ENCODE data around the gene INPP5A.

The INPP5A gene

DNA sequence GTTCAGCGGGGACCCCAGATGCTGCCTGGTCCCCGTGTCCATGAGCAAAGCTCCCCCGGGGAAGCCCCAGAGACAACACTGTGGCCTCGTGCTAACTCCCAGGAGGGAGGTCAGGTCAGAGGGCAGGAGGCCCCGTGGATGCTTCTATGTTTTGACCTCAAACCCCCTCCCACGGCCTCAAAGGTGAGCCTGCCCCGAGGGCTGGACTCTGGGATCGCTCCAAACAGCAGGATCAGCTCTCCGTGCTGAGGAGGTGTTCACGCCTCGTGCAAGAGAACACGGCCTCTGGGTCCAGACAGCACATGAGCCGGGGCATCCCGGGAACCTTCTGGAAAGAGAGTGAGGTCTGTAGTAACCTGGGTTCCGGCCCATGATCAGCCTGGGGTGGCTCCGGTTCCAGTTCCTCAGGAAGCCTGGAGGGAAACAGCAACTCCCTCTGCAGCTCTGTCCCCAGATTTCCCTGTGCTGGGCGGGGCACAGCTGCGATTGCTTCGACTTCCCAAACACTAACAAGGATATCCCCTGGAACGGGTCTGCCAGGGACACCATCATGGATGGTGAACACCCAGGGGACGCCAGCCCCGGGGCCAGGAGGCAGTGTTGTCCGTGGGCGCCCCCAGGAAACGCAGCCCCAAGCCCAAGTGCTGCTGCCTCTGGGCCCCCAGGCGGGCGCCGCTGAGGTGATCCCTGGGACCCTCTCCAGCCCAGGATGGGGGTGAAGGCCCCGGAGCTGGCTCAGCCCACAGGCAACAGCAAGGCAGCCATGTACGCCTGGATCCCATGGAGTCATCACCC, 18.0 kb upstream of the INPP5A start:
- no peak for DNase-seq

DNA sequence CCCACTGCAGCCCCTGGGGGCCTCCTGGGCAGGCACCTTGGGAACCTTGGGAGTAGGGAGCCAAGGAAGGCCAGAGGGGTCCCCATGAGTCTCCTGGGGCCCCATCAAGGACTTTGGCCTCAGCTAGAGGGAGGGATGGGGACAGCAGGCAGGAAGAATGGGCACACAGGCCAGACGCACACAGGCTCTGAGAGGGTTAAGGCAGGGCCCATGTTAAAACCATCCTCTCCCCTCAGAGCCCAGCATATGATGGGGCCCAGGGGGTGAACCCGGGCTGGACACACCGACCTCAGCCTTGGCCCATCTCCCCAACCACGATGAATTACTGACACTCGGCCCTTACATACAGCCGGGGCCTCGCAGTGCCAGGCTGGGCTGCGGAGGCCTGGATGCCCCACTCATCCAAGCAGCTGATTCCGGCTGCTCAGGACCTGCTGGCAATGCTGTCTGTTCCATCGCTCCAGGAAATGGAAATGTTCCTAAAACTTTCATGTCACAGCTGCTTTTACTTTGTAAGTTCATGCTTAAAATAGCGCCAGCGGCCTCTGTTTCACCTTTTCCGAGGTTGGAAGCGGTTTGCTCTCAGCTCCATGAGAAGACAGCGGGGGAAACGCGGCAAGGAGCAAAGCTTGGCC, 17.3 kb upstream of the INPP5A start:
- no peak for DNase-seq

DNA sequence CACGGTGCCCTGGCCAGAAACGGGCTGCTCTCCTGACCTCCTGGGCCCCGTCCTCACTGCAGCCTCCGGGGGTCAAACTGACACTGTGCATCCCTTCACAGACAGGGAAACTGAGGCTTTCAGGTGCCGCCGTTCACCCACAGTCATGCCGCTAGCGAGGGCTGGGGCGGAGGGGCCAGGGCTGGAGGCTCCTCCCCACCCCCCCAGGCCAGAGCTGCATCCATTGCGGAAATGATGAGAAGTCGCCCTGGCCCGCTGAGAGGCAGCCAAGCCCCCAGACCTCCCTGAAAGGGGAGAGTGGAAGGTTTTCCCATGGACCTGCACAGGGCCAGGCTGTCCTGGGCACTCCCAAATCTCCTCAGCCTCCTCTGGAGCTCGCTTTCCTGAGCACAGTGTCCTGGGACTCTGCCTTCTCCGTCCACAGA, 16.5 kb upstream of the INPP5A start:
- no peak for DNase-seq

DNA sequence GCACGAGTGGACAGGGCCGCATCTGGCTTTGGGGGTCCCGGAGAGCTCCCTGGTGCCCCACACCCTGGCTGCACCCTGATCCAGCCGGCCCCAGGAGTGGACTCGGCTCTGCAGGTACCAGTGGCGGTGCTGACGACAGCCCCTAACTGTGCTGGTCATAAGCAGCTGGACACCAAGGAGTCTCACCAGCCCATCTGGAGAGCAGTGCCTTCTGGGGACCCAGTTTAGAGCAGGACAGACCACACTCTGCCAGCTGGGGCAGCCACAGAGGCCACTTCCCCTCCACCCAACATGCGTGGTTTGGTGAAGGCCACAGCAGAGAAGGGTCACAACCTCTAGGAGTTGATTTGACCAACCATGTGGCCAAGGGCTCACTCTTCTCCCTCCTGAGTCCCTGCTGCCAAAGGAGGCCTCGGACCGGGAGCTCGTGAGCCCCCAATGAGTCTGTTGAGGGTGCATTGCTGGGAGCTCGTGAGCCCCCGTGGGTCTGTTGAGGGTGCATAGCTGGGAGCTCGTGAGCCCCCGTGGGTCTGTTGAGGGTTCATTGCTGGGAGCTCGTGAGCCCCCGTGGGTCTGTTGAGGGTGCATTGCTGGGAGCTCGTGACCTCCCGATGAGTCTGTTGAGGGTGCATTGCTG, 16.0 kb upstream of the INPP5A start:
- DNase-seq, result no peak

DNA sequence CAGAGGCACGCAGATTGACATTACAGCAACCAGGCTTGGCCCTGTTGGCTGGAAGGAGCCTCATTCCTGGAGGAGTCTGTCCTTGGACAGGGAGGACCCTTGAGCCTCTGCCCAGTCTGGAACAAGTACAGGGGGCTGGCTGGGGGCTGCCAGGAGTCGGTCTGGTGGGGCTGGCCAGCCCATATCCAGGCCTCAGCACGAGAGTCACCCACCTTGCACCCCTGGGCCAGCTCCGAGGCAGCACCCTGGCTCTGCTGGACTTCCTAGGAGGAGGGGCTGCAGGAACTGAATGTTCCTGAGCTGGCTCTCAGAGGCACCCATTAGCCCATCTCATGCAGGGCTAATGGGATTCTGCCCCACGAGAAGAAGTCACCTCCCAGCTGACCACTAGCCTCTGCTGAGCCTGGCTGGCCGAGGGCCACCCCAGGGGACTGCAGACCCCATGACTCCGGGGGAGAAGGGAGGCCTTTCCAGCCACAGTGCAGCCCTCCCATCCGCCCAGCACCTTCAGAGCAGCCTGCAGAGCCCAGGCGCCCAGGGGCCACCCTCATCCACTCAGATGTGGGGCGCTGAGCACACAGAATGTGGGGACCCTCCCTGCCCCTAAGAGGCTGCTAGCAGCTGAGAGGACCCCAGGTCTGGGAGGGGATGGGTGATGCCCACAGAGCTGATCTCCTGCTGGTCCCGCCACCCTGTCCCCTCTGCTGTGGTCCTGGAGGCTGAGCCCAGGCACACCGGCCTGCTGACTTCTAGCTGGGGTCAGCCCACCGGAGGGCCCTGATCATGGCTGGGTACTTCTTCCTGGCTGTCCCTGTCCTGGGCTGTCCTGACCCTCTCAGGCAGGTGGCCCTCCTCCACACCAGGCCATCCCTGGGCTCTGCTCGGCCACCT, 14.8 kb upstream of the INPP5A start:
- no peak for DNase-seq

DNA sequence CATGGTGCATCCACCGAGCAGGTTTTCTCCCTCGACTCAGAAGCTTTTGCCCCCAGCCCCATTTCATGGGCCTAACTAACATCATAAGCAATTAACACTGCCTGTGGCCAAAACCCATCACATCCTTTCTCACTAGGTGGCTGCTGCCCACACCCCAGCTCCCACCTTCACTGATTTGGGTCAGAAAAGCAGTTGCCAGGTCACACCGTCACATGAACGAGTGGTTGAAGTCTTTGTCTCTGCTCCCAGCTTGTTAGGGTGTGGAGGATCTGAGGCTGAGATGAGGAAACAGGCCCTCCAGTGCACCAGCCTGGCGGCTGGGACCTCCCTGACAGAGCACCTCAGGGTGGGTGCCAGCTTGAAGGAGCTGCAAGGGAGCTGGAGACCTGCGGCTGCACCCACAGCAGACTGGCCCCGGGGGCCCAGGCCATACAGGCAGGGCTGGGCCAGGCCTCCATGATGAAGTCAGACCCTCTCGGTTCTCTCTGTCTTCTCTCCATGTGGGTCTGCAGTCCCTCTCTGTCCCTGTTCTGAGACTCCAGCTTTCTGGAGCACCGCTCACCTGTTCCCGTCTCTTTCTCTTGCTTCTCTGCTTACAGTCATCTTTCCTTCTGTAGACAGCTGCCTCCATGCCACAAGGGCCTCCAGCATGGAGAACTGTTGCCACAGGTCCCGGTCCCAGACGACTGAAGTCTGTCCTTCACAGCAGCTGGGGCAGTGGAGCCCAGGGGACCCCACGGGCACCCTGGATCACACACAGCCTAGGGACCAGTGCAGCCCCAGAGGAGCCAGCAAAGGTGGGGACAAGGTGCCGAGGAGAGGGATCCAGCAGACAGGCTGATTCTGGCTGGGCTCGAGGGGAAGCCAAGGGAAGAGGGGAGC, 13.8 kb upstream of the INPP5A start:
- no peak for DNase-seq

DNA sequence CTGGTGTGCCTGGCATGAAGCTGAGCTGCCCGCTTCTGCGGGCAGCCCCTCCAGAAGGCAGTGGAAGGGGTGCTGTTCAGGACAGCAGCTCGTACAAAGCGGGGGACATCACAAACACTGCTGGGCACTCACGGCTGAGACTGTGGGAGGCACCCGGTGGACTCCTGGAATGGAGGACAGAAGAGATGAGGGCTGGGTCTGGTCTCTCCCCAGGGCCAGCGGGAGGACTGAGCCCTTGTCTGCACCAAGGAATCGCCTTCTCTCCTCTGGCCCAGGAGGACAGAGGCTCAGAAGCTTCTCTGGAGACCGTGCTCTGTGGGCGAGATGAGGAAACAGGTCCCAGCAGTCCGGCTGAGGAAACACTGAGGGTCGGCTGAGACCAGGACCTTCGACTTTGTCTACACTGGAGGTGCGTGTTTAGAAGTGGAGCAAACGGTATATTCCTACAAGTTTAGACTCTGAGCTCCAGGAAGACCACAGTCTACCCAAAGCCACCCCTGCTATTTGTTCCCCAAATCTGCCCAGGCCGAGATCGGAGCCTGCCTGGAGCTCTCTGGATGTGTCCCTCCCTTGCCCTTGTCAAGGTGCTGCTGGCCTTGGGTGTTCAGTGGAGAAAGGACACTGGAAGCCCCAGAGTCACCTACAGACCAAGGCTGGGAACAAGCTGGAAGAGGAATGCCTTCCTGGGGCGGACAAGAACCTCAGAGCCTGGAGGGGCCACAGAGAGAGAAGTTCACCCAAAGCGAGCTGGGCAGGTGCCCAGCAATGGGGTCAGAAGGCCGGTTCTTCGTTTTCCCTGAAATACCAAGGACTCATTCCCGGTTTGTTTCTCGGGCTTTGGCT, 12.9 kb upstream of the INPP5A start:
- DNase-seq, result no peak

DNA sequence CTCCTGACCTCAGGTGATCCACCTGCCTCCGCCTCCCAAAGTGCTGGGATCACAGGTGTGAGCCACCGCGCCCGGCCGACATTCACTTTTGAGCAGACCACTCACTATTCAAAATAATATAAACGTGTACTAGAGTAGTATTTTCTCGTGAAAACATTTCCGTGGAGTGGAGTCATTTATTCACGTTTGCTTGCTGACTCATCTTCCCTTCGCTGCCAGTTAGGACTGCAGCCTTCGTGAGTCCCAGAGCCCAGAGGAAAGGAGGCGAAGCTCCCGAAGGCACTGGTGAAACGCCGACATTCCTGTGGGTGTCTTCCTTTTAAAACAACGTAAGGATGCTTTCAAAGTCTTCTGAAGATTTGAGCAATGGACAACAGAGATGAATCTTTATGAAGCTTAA, 10.9 kb upstream of the INPP5A start:
- DNase-seq, result no peak

DNA sequence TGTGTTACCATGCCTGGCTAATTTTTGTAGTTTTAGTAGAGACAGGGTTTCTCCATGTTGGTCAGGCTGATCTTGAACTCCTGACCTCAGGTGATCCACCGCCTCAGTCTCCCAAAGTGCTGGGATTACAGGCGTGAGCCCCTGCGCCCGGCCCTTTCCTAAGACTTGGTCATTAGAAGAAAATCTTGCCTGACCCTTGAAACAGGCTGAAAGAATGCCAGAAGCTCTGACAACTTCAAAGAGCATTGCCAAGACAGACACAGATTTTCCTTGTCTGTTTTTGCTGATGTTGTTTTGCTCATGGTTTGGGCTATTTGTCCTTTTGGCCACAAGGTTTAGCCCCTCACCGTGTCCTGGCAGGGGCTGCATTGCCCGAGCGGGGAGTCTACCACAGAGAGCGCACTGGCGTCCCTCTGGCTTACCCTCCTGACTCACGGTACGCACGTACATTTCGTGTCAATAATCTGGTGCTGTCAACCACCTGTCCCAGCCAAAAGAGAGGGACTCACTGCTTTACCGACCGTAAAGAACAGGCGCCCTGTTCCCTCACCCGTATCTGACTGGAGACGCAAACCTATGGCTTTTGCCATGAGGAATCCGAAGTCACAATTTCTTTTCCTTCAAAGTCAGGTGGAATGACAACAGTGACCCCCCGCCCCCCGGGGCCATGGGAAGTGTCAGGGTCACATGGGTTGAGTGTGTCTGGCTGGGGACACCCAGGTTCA, 10.1 kb upstream of the INPP5A start:
- DNase-seq, result no peak

DNA sequence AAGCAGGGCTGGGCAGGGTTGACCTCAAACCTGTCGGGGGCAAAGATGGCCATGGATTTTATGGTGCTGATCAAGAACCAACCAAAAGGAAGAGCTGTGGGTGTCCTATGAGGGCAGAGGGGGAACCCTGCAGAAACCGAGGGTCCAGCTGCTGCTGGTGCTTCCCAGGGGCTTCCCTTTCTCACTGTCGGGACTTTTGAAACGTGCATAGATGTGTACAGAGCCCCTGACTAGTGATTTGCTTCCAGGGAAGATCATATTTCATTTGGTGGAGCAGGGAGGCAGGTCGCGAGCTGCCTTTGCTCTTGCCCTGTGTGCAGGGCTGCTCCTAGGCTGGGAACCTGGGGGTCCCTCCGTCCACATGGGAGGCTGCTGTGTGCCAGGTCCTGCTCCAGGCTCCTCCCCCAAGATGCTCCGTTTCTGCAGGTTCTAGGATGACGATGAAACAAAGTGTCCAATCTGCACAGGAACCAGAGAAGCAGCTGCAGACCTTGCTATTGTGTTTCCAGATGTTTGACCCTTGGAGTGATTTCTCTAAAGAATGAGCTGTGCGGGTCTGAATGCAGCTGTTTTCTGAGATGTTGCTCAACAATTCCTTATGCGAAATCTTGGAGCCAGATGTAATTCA, 9.4 kb upstream of the INPP5A start:
- no peak for DNase-seq

DNA sequence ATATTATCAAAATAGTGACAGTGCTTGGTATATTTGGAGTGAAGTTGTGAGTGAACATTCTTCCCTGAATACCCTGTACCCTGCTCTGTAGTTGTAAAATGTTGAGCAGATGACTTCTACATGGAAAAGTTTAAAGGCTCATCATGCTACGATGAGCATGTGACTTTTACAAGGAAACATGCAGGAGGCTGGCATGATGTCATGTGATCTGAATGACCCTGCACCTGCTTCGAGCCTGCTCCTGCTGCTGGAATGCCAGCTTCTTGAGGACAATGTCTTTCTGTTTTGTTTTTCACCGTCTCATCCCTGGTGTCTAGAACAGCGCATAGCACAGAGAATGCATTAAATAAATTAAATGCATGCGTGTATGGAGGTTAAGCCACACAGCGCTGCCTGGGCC, 5.4 kb upstream of the INPP5A start:
- DNase-seq, result no peak

DNA sequence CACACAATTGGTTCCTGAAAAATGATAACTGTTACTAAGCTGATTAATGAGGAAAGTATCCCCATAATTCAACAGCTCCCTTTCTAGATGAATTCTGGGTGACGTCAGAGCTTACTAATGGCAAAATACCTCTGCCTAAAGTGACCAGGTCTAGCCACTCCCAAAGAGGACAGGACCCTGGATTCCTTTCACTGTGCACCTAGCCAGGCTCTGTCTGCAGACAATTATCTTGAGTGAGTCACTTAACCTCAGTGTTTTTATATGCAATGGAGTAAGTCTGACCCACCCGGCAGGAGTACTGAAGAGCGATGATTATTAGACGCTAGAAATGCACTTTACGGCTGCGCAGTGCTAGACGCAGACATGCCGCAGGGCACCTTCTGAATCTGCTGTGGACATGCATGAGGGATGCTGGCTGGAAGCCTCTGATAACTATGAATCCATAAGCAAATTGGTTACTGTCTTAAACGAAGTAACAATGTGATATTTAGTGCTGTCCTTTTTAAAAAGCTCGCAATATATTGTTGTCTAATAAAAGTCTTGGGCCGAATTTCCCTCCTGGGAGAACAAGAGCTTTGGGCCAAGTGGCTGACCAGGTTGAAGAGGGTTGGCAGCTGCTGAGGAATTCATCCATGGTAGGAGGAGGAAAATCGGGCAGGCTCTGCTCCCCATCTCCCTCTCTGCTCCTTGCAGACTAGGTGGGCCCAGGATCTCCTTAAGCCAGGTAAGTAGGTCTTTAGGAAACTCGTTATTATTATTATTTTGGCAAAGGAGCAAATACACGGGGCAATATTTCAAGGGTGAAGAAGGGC, 4.6 kb upstream of the INPP5A start:
- no peak for DNase-seq

DNA sequence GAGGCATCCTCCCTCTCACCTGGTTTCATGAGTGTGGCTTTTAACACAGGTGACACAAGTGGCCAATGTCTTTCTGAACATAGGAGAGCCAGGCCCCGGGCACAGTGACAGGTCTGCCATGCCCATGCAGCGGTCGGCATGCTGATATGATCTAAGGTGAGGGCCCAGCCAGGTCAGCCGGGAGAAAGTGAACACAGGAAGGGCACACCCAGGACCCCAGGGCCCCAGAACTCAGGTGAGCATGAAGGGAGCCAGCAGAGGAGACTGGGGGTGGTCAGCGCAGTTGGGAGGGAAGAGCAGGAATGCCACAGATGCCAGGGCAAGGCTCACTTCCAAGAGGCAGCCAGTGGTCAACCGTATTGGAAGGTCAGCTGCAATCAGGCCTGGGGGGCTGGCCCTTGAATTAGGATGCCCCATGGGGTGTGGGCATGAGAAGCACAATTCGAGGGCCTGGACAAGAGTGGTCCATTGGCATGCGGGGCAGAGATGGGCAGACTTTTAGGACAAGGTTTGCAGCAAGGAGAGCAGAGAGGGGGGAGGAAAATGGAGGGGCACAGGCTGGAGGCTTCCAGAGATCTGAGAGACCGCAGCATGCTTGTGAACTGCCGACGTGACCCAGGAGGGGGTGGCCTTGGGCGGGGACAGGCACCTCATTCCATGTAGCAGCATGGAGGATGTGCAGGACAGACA, 3.9 kb upstream of the INPP5A start:
- DNase-seq, result no peak

DNA sequence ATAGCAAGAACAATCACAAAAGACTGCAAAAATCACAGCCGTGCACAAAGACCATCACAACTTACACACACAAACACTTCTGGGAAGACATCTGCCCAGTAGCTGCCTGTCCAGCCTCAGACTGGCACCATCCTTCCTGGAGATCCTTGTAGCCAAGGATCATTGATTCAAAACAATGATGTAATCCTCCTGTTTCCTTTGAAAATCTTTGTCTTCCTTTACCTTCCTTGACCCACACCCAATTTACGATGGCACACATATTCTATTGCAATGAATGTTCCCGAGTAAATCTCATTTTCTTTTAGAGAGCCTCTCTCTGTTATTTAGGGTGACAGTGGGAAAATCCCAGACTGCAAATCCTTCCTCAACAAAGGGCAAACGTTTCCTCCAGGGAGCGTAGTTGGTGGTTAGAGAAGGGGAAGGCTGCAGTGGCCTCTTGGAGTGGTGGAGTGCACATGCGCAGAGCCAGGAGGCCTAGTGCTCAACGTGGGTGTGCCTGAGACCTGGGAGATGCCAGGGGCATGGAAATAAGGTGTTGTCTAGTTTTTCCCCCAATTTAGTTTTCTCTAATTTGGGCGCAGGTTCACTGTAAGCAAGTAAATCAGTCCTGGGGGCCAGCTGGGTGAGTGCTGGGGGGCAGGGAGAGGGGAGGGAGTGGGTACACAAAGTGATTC, 3.1 kb upstream of the INPP5A start:
- no peak for DNase-seq

DNA sequence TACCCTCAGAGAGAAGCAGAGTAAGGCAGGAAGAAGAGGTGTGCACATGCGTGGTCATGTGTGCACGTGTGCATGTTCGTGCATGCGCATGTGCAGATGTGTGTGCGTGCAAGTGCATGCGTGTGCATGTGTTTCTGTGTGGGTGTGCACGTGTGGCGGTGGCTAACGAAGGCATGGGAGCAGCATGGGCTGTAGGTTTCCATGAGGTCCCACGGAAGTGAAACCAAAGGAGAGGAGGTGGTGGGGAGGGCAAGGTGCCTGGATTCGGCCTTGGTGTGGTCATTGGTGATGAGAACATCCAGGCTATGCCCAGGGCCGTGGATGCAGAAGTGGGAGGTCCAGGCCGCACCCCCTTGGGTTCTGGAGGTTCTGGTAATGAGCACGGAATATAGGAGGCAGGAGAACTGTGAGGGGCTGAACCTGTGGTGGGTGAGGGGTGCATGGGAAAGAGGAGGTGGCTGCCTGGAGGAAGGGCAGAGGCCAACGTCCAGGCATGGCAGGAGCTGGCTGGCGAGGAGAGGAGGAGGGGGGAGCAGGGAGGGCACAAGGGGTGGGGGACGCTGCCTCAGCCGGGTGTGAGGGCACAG, 2.4 kb upstream of the INPP5A start:
- no peak for DNase-seq

DNA sequence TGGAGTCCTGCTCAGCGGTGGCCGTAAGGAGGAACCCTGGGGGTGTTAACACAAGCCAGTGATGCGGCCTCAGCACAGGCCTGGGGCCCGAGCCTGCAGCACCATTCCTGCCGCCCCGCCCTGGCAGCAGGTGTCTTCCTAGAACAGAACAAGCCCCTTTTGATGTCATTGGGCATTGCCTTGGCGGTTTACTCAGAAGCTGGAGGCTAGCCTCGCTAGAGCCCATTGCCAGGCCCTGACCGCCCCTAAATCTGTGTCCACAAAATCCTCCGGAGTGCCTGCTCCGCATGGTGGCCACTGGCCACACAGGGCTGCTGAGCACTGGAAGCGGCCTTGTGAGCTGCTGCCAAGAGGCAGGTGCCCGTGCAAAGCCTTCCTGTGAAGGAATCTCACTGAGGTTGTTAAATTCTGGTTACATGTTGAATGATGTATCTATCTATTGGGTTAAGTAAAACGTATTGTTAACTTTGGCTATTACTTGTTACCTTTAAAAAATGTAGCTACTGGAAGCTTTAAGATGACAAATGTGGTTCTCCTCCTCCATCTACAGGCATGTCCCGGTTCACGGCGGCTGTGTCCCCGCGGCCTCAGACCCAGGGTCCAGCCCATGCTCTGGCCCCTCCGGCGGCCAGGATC, 1.2 kb upstream of the INPP5A start:
- DNase-seq, result no peak
